RWPE2 (cell line): Measurements from ENCODE around the gene CTNNA2.

ENCODE experiments used
- ATAC-seq: fragments of 200-7000 bp; cut with Tn5 transposase; 3 replicates; pipeline ENCODE4 v1.9.1; 2021; ENCODE audit warnings: low read depth
- DNase-seq: peaks from one replicate; pipeline ENCODE4 v3.0.0-alpha.2; 2020; ENCODE audit warnings: low spot score
- H3K27ac ChIP-seq: fragments of 450-650 bp; 2 replicates; pipeline ENCODE4 v1.5.1; 2017; ENCODE audit warnings: mild to moderate bottlenecking; ENCODE audit not compliant: poor library complexity, severe bottlenecking
- H3K27me3 ChIP-seq: fragments of 250-450 bp; sonication (Bioruptor Pico); 2 replicates; pipeline ENCODE4 v1.5.1; 2021; ENCODE audit warnings: mild to moderate bottlenecking, moderate library complexity; ENCODE audit not compliant: insufficient read depth, poor library complexity, severe bottlenecking
- H3K36me3 ChIP-seq: fragments of 250-450 bp; sonication (Bioruptor Pico); 2 replicates; pipeline ENCODE4 v1.5.1; 2020; ENCODE audit warnings: low read depth, mild to moderate bottlenecking, moderate library complexity
- H3K4me1 ChIP-seq: fragments of 250-450 bp; sonication (Bioruptor Pico); 2 replicates; pipeline ENCODE4 v1.5.1; 2021; ENCODE audit warnings: mild to moderate bottlenecking, moderate library complexity; ENCODE audit not compliant: insufficient read depth, poor library complexity, severe bottlenecking
- H3K4me3 ChIP-seq: fragments of 250-450 bp; sonication (Bioruptor Pico); 2 replicates; pipeline ENCODE4 v1.5.1; 2021; ENCODE audit warnings: mild to moderate bottlenecking, moderate library complexity; ENCODE audit not compliant: severe bottlenecking
- H3K9me3 ChIP-seq: fragments of 250-450 bp; sonication (Bioruptor Pico); 2 replicates; pipeline ENCODE4 v1.5.1; 2021; ENCODE audit warnings: mild to moderate bottlenecking, moderate library complexity; ENCODE audit not compliant: severe bottlenecking
- TF ChIP-seq, protein P1 (sequence below): fragments of 450-650 bp; IDR thresholded peaks from one replicate; pipeline ENCODE4 v1.5.1; 2017; ENCODE audit warnings: mild to moderate bottlenecking, moderate library complexity; ENCODE audit not compliant: poor library complexity, severe bottlenecking

CTNNA2 gene

DNA sequence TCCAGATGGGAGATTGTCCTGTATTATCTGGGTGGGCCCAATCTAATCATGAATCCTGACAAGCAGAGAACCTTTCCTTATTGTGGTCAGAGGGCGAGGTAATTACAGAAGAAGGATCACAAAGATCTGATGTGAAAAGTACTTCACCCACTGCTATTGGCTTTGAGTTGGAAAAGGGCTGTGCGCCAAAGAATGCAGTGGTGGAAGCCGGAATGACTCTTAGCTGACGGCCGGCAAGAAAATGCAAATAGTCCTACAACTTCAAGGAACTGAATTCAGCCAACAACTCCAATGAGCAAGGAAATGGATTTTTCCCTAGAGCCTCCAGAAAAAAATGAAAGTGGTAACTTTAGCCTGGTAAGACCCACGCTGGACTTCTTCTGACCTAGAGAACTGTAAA, 67.3 kb downstream of the CTNNA2 start:
- ATAC-seq: no peak
- Histone ChIP-seq H3K27me3 (no peaks in the 10 kb centered on the region), H3K27ac (no peak overlapping the region), H3K36me3 (no peaks in the 10 kb centered on the region), H3K4me3 (no peak overlapping the region), H3K4me1 (no peaks in the 10 kb centered on the region), H3K9me3 (no peaks in the 10 kb centered on the region)
- TF ChIP-seq, protein P1, sequence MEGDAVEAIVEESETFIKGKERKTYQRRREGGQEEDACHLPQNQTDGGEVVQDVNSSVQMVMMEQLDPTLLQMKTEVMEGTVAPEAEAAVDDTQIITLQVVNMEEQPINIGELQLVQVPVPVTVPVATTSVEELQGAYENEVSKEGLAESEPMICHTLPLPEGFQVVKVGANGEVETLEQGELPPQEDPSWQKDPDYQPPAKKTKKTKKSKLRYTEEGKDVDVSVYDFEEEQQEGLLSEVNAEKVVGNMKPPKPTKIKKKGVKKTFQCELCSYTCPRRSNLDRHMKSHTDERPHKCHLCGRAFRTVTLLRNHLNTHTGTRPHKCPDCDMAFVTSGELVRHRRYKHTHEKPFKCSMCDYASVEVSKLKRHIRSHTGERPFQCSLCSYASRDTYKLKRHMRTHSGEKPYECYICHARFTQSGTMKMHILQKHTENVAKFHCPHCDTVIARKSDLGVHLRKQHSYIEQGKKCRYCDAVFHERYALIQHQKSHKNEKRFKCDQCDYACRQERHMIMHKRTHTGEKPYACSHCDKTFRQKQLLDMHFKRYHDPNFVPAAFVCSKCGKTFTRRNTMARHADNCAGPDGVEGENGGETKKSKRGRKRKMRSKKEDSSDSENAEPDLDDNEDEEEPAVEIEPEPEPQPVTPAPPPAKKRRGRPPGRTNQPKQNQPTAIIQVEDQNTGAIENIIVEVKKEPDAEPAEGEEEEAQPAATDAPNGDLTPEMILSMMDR: no peak
- no peak for DNase-seq

DNA sequence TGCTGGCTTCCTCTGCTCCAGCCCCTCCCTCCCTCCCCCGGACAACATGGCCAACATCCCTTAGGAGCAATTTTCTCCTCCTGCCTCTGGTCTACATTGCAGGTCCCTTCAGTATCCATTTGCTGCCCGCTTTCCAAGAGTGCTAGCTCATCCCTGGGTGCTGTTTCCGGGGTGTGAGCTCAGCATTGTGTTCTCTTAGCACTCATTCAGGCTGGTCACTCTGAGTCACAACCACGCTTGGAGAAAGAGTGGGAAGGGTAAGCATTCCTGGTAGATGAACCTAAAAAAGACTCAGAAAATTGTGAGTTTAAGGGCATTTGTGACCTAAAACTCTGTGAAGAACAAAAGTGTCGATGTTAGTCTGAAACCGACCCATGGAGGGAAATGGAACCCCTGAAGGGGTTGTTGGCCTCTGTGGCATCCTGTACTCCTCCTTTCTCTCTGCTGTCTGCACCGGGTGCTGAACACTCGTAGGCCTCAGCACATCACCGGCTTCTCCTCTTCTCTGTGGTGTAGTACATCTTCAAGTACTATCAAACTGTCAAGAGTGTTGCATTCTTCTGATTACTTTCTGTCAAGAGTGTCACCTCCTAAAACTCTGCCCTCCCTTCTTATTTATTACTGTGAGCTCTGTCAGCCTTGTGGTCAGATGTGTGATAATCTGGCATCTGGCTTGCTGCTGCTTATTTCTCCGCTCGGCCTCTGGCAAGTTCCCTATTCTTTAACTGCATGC, 73.0 kb downstream of the CTNNA2 start:
- Histone ChIP-seq H3K27ac (no peak overlapping the region), H3K4me3 (no peak overlapping the region), H3K4me1 (no peaks in the 10 kb centered on the region), H3K27me3 (peaks cover 7% of the 10 kb centered on the region), H3K9me3 (no peaks in the 10 kb centered on the region), H3K36me3 (no peaks in the 10 kb centered on the region)
- TF ChIP-seq, protein P1: no peak
- DNase-seq: no peak
- ATAC-seq: peak; percentile 44; the same call in 1 of the 3 replicates

DNA sequence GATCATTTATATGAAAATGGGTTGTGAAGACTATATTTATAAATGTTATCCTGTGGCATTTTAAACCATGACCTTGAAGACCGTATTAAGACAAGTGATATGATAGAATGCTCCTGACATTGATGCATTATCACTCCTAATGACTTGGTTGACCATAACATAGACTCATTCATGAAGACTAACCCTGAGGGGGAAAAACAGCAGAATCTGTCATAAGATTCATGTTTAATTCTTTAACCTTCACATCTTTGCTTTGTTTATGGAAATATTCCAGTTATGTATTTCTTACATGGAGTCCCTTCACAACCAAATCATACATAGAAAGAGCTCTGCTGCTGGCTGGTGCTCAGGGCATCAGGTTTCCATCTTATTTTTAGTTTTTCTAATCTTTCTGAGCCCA, 78.4 kb downstream of the CTNNA2 start:
- Histone ChIP-seq H3K9me3 (no peaks in the 10 kb centered on the region), H3K4me1 (no peaks in the 10 kb centered on the region), H3K36me3 (no peaks in the 10 kb centered on the region), H3K4me3 (no peak overlapping the region), H3K27me3 (peaks cover 7% of the 10 kb centered on the region), H3K27ac (no peak overlapping the region)
- ATAC-seq (no peak), DNase-seq (no peak)
- TF ChIP-seq, protein P1: no peak

DNA sequence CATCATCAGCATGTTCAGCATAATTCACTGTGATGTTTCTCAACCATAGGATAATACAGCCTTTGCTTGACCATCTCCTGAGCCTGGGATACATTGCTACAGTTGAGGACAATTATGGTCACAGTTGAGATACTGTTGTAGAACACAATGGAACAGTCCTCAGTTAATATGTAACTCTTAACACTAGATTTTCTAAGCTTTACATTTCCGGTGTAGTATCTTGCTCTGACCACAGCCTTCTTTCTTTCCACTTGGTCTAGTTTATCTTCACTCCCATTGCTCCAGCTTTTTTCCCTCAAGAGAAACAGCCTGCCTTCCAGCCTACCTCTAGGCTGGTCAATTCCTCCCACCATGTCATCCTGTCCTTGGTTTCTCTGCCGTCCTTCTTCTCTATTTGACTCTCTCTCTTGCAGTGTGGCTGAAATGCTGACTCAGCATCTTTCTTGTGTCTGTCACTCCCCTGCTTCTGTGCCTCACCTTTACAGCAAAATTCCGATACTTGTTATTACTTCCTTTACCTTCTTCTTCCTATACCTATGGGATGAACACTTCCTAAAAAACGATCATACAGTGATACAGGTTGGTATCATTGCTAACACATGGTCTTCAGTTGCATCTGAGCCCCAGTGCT, 80.5 kb downstream of the CTNNA2 start:
- TF ChIP-seq, protein P1: no peak
- Histone ChIP-seq H3K27me3 (peaks cover 7% of the 10 kb centered on the region), H3K9me3 (no peaks in the 10 kb centered on the region), H3K27ac (no peak overlapping the region), H3K4me3 (no peak overlapping the region), H3K4me1 (no peaks in the 10 kb centered on the region), H3K36me3 (no peaks in the 10 kb centered on the region)
- ATAC-seq (no peak), DNase-seq (no peak)

DNA sequence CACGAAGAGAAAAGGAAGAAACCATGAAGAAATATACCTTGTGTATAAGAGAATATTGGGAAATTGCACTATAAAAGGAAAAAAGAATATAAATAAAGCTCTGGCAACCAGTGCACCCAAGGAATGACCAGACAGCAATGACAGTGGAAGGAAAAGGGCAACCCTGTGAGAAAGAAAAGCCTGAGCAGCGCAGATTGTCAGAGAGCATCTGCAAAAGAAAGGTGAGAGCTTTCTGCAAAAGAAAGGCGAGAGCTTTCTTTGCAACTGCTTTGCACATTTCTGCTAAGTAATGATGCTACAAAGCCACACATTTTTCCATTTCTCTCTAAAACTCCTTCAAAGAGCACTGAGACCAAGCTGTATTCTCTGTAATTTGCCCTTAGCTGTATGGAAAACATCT, 83.6 kb downstream of the CTNNA2 start:
- H3K27ac ChIP-seq: no peak overlapping the region
- no peak overlapping the region for H3K4me3 ChIP-seq
- DNase-seq: no peak
- H3K36me3 ChIP-seq: no peaks in the 10 kb centered on the region
- no peaks in the 10 kb centered on the region for H3K9me3 ChIP-seq
- TF ChIP-seq, protein P1: no peak
- no peaks in the 10 kb centered on the region for H3K4me1 ChIP-seq
- no peak for ATAC-seq
- no peaks in the 10 kb centered on the region for H3K27me3 ChIP-seq
